ENCODE measurements around the gene C16orf74. TPM values are rescaled to one million over a fixed set of nuclear protein-coding genes. Genes with fewer than 3 reads are reported as not detected.

The C16orf74 gene
- total RNA-seq, 1 donor from 2014 or later = 12.4 TPM

DNA sequence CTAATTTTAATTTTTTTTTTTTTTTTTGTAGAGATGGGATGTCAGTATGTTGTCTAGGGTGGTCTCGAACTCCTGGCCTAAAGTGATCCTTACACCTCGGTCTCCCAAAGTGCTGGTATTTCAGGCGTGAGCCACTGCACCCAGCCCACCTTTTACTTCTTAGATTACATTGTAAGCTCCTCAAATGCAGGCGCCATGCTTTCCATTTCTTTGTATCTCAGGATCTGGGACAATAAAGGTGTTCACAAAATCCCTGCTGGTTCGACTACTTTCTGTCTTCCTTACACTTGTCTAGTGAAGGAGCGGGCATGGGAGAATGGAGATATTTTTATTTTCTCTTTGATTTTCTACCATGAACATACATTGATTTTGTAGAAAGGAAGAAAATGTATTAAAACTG, 23.2 kb upstream of the C16orf74 start:
- DNase-seq = no peak

DNA sequence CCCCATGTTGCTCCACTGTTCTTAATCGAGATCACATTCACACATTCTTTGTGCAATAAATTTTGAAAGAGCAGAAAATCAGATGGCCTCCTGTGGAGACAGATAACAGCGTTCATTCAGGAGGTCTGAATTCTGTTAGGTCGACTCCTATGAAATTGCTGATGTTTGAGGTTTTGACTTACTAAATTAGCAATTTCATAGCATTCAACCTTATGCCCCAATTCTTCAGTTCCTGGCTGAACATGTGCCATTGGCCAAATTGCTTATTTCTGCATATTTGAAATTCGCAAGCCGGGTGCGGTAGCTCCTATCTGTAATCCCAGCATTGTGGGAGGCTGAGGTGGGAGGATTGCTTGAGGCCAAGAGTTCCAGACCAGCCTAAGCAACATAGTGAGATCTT, 22.1 kb upstream of the C16orf74 start:
- DNase-seq = no peak

DNA sequence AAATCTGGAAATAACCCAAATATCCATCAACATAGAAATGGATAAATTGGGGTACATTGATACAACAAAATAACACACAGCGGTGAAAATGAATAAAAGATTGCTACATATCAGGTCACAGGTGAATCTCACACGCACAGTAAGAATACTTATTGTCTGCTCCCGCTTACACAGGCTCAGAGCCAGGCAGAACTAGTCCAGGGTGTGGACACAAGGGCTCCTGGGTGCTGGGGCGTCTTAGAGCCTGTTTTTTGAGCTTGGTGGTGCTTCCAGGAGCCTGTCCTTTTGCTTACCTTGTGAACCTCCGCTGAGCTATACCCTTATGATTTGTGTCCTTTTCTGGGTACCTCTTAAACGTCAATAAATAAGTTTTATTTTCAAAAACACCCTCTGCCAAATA, 19.8 kb upstream of the C16orf74 start:
- DNase-seq = no peak

GRCh38 chr16:85768199-85768598, 17.3 kb upstream of the C16orf74 start:
- no peak for DNase-seq

GRCh38 chr16:85767531-85767930, 16.6 kb upstream of the C16orf74 start:
- DNase-seq = peak; percentile 81

GRCh38 chr16:85765767-85766166, 14.9 kb upstream of the C16orf74 start:
- DNase-seq = no peak

- DNase-seq = no peak
Observed at GRCh38 chr16:85765211-85765610, 14.3 kb upstream of the C16orf74 start.

DNA sequence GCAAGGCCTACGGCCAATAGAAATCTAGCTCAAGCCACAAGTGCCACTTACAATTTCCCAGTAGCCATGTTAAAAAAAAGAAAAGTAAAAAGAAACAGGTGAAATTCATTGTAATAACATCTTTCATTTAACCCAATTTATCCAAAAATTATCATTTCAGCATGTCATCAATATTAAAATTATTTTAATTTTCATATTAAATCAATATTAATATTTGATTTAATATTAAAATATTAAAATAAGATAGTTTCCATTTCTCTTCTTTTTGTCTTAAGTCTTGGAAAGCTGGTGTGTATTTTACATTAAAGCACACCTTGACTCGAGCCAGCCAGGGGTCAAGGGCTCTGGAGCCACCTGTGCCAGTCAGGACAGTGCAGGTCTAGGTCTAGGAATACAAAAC, 12.7 kb upstream of the C16orf74 start:
- DNase-seq = no peak

DNA sequence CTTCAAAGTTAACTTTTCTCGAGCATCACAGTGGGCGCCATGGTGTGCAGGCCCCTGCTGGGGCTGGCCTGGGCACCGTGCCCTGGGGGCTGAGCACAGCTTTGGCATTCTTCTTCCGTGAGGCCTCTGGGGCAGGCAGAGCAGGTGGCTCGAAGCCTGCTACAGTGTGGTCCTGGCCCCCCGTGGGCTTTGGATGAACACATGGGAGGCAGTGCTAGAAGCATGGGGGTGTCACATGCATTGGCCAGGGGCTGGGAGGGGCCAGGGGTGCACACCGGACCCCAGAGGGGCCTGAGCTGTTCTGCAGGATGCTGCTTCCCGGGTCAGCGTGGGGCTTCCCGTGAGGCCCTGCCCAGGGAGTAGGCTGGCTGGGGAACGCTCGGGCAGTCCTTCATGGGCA, 12.1 kb upstream of the C16orf74 start:
- no peak for DNase-seq

- DNase-seq = no peak
Observed at GRCh38 chr16:85761861-85762260, 11.0 kb upstream of the C16orf74 start.

- DNase-seq = peak; percentile 53
Observed at GRCh38 chr16:85759631-85760419, 8.9 kb upstream of the C16orf74 start.

DNA sequence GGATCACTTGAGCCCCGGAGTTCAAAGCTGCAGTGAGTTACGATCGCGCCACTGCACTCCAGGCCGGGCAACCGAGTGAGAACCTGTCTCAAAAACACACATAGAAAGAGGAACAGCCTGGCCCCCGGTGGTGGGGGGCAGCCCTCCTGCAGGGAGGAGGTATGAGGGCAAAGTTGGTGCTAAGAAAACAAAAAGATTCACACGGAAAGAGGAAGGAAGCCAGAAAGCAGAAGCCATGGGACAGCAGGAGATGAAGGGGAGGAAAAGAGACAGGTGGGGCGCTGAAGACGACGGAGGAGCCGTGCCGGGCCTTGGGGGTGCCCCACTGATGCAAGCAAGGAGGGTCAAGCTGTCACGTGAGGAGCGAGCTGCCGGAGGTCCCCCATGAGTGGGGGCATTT, 8.2 kb upstream of the C16orf74 start:
- no peak for DNase-seq

GRCh38 chr16:85757341-85757822, 6.5 kb upstream of the C16orf74 start:
- no peak for DNase-seq

- DNase-seq = no peak
Observed at GRCh38 chr16:85755929-85756768, 5.3 kb upstream of the C16orf74 start.

GRCh38 chr16:85754413-85754812, 3.5 kb upstream of the C16orf74 start:
- no peak for DNase-seq

DNA sequence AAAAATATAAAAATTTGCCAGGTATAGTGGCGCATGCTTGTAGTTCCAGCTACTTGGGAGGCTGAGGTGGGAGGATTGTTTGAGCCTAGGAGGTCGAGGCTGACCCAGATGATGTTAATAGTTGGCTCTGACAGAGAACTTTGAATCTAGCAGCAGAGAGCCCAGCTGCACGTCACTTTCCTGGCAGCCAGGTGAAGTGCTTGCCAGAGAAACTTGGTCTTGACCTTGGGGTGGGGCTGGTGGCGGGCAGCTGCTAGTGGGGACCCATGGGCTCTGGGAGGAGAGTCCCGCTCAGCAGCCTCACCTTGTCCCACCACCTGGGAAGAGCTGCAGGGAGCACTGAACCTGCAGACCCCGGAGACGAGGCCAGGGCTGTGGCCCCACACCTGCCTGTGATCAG, 3.1 kb upstream of the C16orf74 start:
- DNase-seq = no peak

DNA sequence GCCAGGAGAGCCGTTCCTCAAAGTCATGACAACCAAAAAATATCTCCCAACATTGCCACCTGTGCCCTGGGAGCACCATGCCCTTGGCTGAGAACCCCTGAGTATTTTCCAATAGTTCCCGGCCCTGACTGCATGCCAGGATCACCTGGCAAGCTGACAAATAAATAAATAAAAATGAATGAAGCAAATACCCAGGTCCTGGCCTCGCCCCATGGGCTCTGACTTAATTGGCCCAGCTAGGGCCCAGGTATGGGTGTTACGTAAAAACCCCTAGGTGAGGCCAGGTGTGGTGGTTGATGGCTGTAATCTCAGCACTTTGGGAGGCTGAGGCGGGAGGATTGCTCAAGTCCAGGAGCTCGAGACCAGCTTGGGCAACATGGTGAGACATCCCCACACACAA, 2.7 kb upstream of the C16orf74 start:
- no peak for DNase-seq

DNA sequence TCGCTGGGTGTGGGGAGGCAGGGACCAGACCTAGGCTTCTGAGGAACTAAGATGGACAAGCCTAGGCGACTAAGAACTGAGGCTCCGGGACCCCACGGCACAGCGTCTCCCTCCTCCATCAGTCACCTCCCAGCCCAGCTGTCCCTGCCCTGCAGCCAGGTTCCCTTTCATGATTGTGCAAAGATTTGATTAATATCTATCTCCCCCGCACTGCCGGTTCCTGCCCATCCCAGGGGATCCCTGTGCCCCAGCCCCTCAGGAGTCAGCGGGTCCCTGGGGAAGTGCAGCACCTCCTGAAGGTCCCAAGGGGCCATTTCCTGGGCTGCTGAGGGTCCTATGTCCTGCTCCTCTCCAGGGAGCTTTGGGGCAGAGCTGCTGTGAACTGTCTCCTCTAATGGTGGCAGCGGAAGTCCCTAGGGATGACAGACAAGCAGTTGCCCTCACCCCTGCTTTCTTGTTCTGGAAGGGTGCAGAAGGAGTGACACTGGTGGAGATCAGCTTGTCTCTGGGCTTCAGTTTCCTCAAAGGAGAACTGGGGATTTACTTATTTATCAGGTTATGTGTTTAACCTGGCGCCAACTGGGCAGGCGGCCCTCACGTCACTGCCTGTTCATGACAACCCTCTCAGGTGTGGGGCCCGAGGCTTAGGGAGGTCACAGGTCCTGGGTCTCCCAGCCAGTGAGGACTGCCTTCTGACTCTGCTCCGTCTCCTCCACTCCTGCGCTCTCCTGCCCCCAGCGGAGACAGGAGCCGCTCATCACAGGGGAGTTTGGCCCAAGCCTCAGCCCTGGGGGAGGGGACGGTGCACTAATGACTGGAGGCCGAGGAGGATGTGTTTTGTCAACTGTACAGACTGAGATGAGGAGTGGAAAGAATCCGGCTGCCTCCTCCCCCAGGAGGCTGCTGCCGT, 1.9 kb upstream of the C16orf74 start:
- DNase-seq = peak; percentile 50

DNA sequence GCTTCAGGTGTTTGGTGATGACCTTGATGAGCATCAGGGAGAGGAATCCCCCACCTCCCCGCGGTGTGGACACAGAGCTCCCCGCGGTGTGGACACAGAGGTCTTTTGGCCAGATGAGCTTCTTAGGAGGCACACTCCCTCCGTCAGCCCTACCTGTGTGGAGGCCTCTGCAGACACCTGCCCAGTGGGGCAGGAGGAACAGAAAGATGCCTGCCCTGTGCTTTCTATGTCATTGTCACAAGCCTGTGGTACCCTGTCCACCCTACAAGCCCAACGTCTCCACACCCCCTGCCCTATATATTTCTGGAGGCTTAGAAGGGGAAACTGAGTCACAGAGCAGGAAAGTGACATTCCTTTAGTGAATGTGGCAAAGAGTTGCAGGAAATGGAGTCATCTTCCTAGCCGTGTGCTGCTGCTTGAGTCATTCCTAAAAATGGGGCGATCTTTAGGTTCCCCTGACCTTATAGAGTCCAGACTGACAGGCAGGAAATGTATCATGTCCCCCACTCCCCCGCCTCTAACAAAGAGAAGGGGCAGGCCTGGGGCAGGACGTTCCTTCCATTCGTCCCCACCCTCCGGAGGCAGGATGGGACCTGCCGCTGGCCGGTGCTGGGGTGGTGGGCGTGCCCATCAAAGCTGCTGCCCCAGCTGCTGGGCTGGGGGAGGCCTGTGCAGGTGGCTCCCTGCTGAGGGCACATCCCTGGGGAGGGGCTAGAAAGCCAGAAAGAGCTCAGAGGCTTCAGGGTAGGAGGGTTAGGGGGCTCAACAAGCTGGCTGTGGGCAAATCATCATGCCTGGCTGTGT, 1.0 kb upstream of the C16orf74 start:
- peak; percentile 74 for DNase-seq

- peak; percentile 61 for DNase-seq
Observed at GRCh38 chr16:85750146-85750826, 610 bp downstream of the C16orf74 start.

DNA sequence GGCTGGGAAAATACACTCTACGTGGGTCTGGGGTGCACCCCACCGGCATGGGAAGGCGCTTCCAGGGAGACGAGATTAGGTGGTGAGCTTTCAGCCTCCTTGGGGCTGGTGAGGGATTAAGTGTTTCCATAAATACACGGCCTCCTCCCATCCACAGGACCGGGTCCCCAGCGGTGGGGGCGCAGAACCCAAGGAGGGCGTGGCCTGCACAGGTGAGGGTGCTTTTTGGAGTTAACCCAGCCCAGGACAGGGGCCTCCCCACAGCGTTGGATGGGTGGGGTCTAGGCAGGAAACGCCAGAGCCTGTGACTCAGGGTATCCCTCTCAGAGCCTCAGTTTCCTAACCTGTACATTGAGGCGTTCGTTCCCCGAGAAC, 1.1 kb downstream of the C16orf74 start:
- DNase-seq = no peak
